Erythroblast (primary cell): ENCODE measurements around the gene RPRD1B.

ENCODE experiments used
- GATA1 ChIP-seq: IDR thresholded peaks from 2 replicates; pipeline ENCODE4 v1.6.1; 2011; ENCODE audit warnings: low read depth, mild to moderate bottlenecking, control low read depth, low read length, moderate library complexity
- POLR2A ChIP-seq: IDR thresholded peaks from 2 replicates; pipeline ENCODE4 v1.6.1; 2011; ENCODE audit warnings: mild to moderate bottlenecking, low read length

DNA sequence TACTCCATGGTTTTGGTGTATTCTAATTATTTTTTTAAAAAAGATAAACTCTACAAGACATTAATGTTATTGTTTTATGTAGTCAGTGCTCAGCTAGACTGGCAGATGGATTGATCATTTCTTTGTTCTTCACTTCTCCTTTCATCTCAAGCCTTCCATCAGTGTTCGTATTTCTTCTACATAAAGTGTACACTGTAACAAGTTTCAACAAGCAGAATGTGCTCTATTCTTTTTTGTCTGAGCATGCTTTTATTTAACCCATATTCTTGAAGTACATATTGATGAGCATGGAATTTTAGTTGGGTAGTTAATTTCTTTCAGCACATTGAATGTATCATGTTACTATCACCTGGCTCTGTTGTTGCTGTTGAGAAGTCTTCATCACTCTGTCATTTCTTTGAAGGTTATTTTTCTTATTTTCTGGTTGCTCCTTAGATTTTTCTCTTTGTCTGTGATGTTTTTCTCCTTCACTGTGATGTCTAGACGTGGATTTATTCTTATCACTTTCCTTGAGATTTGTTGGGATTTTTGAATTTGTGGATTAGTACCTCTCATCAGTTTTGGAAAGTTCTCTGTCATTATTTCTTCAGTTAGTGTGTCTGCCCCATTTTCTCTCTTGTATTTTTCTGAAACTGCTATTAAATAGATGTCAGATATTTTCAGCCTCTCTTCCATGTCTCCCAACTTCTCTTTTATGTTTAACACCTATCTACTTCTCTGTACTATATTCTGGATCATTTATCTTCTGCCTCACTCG lies 83.0 kb downstream of the RPRD1B start:
- TF ChIP-seq POLR2A (no peak), GATA1 (no peak)
